GM12878 (cell line): Measurements from ENCODE around the gene CAMK2G. TPM values are rescaled to one million over a fixed set of nuclear protein-coding genes. Genes with fewer than 3 reads are reported as not detected.

Experiments used
- ATAC-seq: fragments of 200-7000 bp; cut with Tn5 transposase; 3 replicates; pipeline ENCODE4 v1.9.1; 2020; ENCODE audit warnings: mild to moderate bottlenecking, moderate library complexity
- BruUV-seq: library from RNA; stranded (reverse); fragments of 400-500 nt; replicated peaks from 2 replicates; lab custom pipeline; 2021; lab: Mats Ljungman, UMichigan
- CTCF ChIA-PET: fragments of 300-600 bp; sonication (Branson Sonifier 250); formaldehyde crosslinking; extraction: SDS; loops from one replicate; lab custom pipeline; 2021; ENCODE audit warnings: inconsistent platforms; lab: Yijun Ruan, JAX
- POLR2A ChIA-PET: fragments of 350-600 bp; formaldehyde crosslinking; extraction: SDS; loops from one replicate; lab custom pipeline; 2021; ENCODE audit warnings: inconsistent platforms; lab: Charles Lee
- RAD21 ChIA-PET: fragments of 300-600 bp; sonication (Branson Sonifier 250); formaldehyde crosslinking; loops from one replicate; lab custom pipeline; 2023; ENCODE audit warnings: antibody characterized with exemption; ENCODE audit not compliant: unreplicated experiment; lab: Charles Lee
- SMC1A ChIA-PET: fragments of 300-600 bp; sonication (Branson Sonifier 250); formaldehyde crosslinking; loops from one replicate; lab custom pipeline; 2023; ENCODE audit not compliant: unreplicated experiment, uncharacterized antibody; lab: Charles Lee
- DNase-seq: peaks from one replicate; pipeline ENCODE4 v3.0.0-alpha.2; 2011; ENCODE audit warnings: low read depth, low spot score
- FAIRE-seq: peaks from 3 replicates; lab custom pipeline; 2011; peaks lifted over from hg19 to GRCh38; lab: Jason Lieb, UNC
- H2AFZ ChIP-seq: 2 replicates; pipeline ENCODE4 v1.6.0; 2011; ENCODE audit warnings: low read depth, low read length, control low read depth; ENCODE audit not compliant: control insufficient read depth
- H3K27ac ChIP-seq: 2 replicates; pipeline ENCODE4 v1.5.1; 2011; ENCODE audit warnings: control low read depth; ENCODE audit not compliant: control insufficient read depth, insufficient read depth
- H3K27me3 ChIP-seq, 2 experiments: replicated peaks in 1 of 2; 2 replicates each; pipeline versions ENCODE4 v1.6.0 to v1.6.1; 2011; ENCODE audit warnings: low read length in 1 of 2; ENCODE audit not compliant: control insufficient read depth in 2 of 2, insufficient read depth in 2 of 2
- H3K36me3 ChIP-seq, 2 experiments: 2 replicates each; pipeline ENCODE4 v1.5.1; 2011; ENCODE audit warnings: low read length in 1 of 2; ENCODE audit not compliant: control insufficient read depth in 2 of 2, insufficient read depth in 2 of 2
- H3K4me1 ChIP-seq: 2 replicates; pipeline ENCODE4 v1.6.1; 2011; ENCODE audit warnings: mild to moderate bottlenecking, low read length, moderate library complexity, mixed read lengths; ENCODE audit not compliant: control insufficient read depth, insufficient read depth
- H3K4me2 ChIP-seq: 2 replicates; pipeline ENCODE4 v1.6.0; 2011; ENCODE audit warnings: control low read depth; ENCODE audit not compliant: control insufficient read depth, insufficient read depth
- H3K4me3 ChIP-seq: fragments of 200-600 bp; sonication (generic); 2 replicates; pipeline ENCODE4 v1.5.1; 2016
- H3K79me2 ChIP-seq: 2 replicates; pipeline ENCODE4 v1.6.0; 2011; ENCODE audit warnings: low read length; ENCODE audit not compliant: control insufficient read depth, insufficient read depth
- H3K9ac ChIP-seq: 2 replicates; pipeline ENCODE4 v1.8.0; 2011; ENCODE audit warnings: low read length, control low read depth, mixed read lengths; ENCODE audit not compliant: control insufficient read depth, insufficient read depth
- H3K9me3 ChIP-seq: replicated peaks from 3 replicates; pipeline ENCODE4 v1.5.1; 2011; ENCODE audit warnings: mild to moderate bottlenecking, low read length; ENCODE audit not compliant: control insufficient read depth, insufficient read depth
- H4K20me1 ChIP-seq: 2 replicates; pipeline ENCODE4 v1.6.0; 2011; ENCODE audit not compliant: control insufficient read depth, insufficient read depth
- BRCA1 ChIP-seq: IDR thresholded peaks from 2 replicates; pipeline ENCODE4 v1.6.1; 2011; ENCODE audit warnings: low read depth, low read length, improper control_type of control experiment
- CREM ChIP-seq: IDR thresholded peaks from 2 replicates; pipeline ENCODE4 v1.6.1; 2014; ENCODE audit warnings: antibody characterized with exemption, low read depth
- PML ChIP-seq: IDR thresholded peaks from 2 replicates; pipeline ENCODE4 v1.6.1; 2012; ENCODE audit warnings: low read length, inconsistent platforms
- RBBP5 ChIP-seq: fragments of 200-600 bp; sonication (generic); conservative IDR thresholded peaks from 2 replicates; pipeline ENCODE4 v1.6.1; 2016
- TARDBP ChIP-seq: IDR thresholded peaks from 2 replicates; pipeline ENCODE4 v1.6.1; 2016; ENCODE audit warnings: borderline replicate concordance
- WGBS: methylation state at CpG from one replicate; pipeline ENCODE4 v1.1.6; 2016; ENCODE audit warnings: low lambda C conversion rate; ENCODE audit not compliant: insufficient replicate concordance, insufficient coverage; ENCODE audit errors: missing lambda C conversion rate; 5-methylcytosine and 5-hydroxymethylcytosine counted together
- in situ Hi-C: fragments of 300-500 bp; cut with MboI; formaldehyde crosslinking; loops from 9 replicates; pipeline ENCODE4 v1.14.3; 2018; ENCODE audit warnings: mixed read lengths
- intact Hi-C: fragments of 100-400 bp; cut with micrococcal nuclease; formaldehyde crosslinking; loops from one replicate; pipeline ENCODE4 v1.14.2; 2022; ENCODE audit not compliant: unreplicated experiment
- polyA plus RNA-seq, 11 experiments: library from polyadenylated mRNA; depleted of rRNA in 4 of 11; unstranded in 6 of 11; stranded (reverse) in 5 of 11; fragments of >200 nt; fragmentation: Nextera tagmentation in 4 of 11; fragmentation: Illumina TruSeq in 1 of 11; extraction: Ambion mirVana in 4 of 11; extraction: Trizol in 1 of 11; gene quantifications; 1 replicate in 1 of 11; 2 replicates in 10 of 11; pipeline versions ENCODE4 v1.2.1 to v1.2.3, GENCODE V29; 2011 to 2016; ENCODE audit warnings: inconsistent platforms in 2 of 11, missing spikeins in 2 of 11, low read depth in 1 of 11
- total RNA-seq, 4 experiments: library from RNA; depleted of rRNA in 3 of 4; stranded (reverse); fragments of >200 nt in 3 of 4; fragmentation: Illumina TruSeq in 1 of 4; extraction: Trizol in 1 of 4; gene quantifications; 2 replicates each; pipeline versions ENCODE4 v1.2.1 to v1.2.3, GENCODE V29; 2013 to 2021
- TF ChIP-seq, protein P1 (sequence below): fragments of 450-650 bp; IDR thresholded peaks from 2 replicates; pipeline ENCODE4 v1.6.1; 2017; ENCODE audit warnings: mild to moderate bottlenecking, low read depth, inconsistent platforms; ENCODE audit not compliant: poor library complexity, severe bottlenecking

The CAMK2G gene
- total and polyA plus RNA-seq, 10 of the 15 experiments (the other 5 are each of a cell fraction or from before 2014, with no cell fraction given) = 5.5 to 24.3 (median 16.9) TPM

- H3K4me3 ChIP-seq = no peak overlapping the region
- ChIA-PET CTCF (no interaction called here), SMC1A (interaction anchor here (0.9 kb wide), 1 partner anchor 18 kb away, joined by 4 read pairs; no protein-coding TSS in a partner anchor), POLR2A (no interaction called here), RAD21 (interaction anchor here (2.4 kb wide), 1 partner anchor 13 kb away, joined by 6 read pairs; no protein-coding TSS in a partner anchor)
- H3K4me1 ChIP-seq = peaks cover 5% of the 10 kb centered on the region; the same call in 1 of the 2 replicates
- no peak for ATAC-seq
- peaks cover 20% of the 10 kb centered on the region for H3K79me2 ChIP-seq
- no peaks in the 10 kb centered on the region for H3K27me3 ChIP-seq
- DNase-seq = no peak
- in situ Hi-C loops (no loop called here), intact Hi-C loops (no loop called here)
- H3K9me3 ChIP-seq = no peaks in the 10 kb centered on the region
- WGBS = 94% methylated on average over 22 of the region's 22 CpGs
- TF ChIP-seq BRCA1 = no peak
- TF ChIP-seq RBBP5 = no peak
- TF ChIP-seq CREM = no peak
- no peak for TF ChIP-seq TARDBP
- TF ChIP-seq, protein P1, sequence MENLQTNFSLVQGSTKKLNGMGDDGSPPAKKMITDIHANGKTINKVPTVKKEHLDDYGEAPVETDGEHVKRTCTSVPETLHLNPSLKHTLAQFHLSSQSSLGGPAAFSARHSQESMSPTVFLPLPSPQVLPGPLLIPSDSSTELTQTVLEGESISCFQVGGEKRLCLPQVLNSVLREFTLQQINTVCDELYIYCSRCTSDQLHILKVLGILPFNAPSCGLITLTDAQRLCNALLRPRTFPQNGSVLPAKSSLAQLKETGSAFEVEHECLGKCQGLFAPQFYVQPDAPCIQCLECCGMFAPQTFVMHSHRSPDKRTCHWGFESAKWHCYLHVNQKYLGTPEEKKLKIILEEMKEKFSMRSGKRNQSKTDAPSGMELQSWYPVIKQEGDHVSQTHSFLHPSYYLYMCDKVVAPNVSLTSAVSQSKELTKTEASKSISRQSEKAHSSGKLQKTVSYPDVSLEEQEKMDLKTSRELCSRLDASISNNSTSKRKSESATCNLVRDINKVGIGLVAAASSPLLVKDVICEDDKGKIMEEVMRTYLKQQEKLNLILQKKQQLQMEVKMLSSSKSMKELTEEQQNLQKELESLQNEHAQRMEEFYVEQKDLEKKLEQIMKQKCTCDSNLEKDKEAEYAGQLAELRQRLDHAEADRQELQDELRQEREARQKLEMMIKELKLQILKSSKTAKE = no peak
- TF ChIP-seq PML = no peak
- H4K20me1 ChIP-seq = peaks cover 4% of the 10 kb centered on the region; the same call in 1 of the 2 replicates
- no peak for FAIRE-seq
- no peak overlapping the region for H2AFZ ChIP-seq
- H3K27ac ChIP-seq = no peak overlapping the region
- no peak overlapping the region for H3K9ac ChIP-seq
- H3K4me2 ChIP-seq = no peak overlapping the region
- H3K36me3 ChIP-seq = peaks cover 18 to 21% of the 10 kb centered on the region in 2 experiments
- no TSS peak for BruUV-seq
Measured at GRCh38 chr10:73790886-73791625, 83.3 kb downstream of the CAMK2G start.
